G401.6 (cell line): ENCODE results near the gene MAGEL2.
"Not testable (repeated sequence)": the region's sequence is repeated elsewhere in the genome, so short reads cannot be mapped to it uniquely, and the experiment has no call there.

Experiments
- FAIRE-seq: peaks from 2 replicates; lab custom pipeline; 2012; peaks lifted over from hg19 to GRCh38; lab: Jason Lieb, UNC

Gene MAGEL2

GRCh38 chr15:23606226-23606625 lies 41.4 kb downstream of the MAGEL2 start:
- no peak for FAIRE-seq

- no peak for FAIRE-seq
Measured at GRCh38 chr15:23602124-23602523, 45.5 kb downstream of the MAGEL2 start.

GRCh38 chr15:23599053-23599452 lies 48.6 kb downstream of the MAGEL2 start:
- no peak for FAIRE-seq

- FAIRE-seq = not testable (repeated sequence)
Measured at GRCh38 chr15:23597278-23597677, 50.4 kb downstream of the MAGEL2 start.

GRCh38 chr15:23596736-23597135 lies 50.9 kb downstream of the MAGEL2 start:
- no peak for FAIRE-seq

GRCh38 chr15:23595368-23595767 lies 52.3 kb downstream of the MAGEL2 start:
- no peak for FAIRE-seq

GRCh38 chr15:23594252-23594770 lies 53.4 kb downstream of the MAGEL2 start:
- no peak for FAIRE-seq
